HG02884 (cell line): ENCODE measurements around the gene ANKRD10.

Source experiments
- ATAC-seq: cut with Tn5 transposase; IDR thresholded peaks from one replicate; pipeline ENCODE4 v1.9.1; 2021; ENCODE audit warnings: mild to moderate bottlenecking, moderate library complexity; ENCODE audit not compliant: unreplicated experiment

Gene ANKRD10

DNA sequence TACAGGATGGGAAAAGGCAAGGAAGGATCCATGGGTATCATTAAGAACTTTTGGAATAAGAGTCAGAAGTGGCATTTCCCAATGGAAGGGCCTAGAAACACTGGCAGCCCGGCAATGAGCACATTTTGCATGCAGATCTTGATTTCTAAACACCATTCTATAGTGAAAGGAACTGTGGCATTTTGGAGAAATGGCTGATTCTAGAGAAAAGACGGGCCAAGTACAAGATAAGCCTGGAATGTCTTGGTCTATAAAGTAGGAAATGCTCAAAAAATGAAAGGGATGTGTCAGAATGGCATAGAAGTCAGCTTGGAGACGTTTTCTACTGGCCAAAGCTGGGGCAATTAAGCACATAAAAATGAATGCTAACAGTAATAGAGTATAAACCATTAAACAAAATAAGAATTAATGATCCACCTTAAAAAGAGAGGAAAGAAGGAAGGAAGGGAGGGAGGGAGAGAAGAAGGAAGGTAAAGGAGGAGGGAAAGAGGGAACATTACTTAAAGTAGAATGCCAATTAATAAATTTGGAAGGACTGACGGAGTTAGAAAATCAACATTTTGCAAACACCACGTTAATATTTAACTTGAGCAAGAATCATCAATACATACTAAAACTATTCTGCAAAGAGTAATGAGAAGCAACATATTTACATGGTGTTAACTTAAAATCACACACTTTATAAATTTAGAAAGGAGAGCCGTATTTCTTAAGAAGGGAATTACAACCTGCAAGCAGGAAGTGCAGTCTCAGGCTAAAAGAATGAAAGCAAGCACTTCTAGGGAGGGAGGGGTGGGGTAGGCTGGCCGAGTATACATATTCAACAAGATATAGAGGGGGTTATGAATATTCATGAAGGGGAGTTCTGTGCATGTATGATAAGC is 78.9 kb downstream of the ANKRD10 start:
- ATAC-seq = no peak

DNA sequence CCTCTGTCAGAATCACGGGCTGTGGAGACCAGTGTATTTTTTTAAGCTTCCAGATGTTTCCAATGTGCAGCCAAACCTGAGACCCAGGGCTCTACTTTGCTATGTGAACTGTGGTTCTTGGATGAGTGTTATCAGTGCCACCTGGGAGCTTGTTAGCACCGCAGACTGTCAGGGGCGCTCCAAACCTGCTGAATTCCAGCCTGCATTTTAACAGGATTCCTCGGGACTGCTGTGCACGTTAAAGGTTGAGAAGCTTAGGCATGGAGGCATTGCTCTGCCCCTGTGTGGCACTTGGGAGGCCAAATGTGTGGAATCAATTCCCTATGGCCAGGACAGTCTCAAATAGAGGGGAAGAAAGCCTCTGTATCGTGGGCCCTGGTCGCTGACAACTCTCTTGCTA is 80.3 kb downstream of the ANKRD10 start:
- ATAC-seq = no peak

DNA sequence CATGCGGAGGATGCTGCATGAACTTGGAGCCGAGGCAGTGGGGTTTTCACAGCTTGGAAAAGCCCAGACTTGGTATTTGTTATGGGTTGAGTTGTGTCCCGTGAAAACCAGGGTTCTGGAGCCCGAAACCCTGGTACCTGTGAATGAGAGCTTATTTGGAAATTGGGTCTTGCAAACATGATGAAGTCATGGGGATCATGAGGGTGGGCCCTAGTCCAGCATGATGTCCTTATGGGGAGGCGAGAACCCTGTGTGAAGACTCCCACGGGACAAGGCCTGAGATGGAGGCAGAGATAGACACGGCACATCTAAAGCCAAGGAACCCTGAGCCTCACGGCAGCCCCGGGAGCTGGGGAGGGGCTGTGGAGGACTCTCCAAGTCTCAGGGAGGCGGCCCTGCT is 82.3 kb downstream of the ANKRD10 start:
- ATAC-seq = no peak

DNA sequence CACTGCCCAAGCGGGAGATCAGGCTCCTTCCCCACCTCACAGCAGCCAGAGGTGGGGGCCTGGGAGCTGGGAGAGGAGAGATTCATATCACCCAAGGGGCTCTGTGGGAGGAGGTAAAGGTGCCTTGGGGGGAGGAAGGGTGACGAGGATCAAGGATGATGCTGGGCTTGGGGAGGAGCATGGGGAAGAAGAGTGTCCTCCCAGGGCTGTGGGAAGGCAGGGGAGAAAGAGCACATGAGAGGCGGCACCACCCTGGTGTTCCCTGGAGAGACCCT is 82.7 kb downstream of the ANKRD10 start:
- no peak for ATAC-seq

DNA sequence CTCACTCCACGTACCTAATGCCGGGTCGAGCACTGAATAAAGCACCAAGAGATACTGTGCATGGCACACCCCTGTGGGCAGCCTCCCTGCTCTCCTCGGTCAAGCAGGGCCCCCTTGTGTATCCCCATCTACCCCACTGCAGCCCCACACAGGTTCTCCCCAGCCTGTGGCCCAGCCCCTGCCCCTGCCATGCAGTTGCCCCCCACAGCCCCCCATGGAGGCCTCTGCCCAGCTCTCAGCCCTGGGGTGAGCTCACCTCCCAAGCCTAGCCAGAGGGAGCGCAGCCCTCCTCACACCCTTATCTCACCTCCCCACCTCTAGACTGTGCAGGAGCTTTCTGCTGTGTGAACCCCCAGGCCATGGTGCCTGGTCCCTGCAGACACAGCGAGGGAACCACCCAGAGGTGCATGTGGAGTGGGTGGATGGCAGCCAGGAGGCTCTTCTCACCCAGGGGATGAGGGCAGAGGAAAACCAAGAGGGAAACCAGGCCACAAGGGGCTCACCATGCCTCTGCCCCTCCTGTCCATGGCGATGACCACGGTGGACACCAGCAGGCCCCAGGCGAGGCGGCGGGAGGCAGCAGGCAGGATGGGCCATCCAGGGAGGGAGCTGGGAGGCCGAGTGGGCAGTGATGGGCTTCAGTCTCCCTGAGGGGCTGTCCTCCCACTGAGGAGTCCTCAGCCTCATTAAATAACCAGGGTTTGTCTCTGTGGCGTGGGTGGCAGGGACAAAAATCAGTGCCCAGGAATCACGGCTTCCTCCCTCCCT is 83.2 kb downstream of the ANKRD10 start:
- ATAC-seq = no peak

DNA sequence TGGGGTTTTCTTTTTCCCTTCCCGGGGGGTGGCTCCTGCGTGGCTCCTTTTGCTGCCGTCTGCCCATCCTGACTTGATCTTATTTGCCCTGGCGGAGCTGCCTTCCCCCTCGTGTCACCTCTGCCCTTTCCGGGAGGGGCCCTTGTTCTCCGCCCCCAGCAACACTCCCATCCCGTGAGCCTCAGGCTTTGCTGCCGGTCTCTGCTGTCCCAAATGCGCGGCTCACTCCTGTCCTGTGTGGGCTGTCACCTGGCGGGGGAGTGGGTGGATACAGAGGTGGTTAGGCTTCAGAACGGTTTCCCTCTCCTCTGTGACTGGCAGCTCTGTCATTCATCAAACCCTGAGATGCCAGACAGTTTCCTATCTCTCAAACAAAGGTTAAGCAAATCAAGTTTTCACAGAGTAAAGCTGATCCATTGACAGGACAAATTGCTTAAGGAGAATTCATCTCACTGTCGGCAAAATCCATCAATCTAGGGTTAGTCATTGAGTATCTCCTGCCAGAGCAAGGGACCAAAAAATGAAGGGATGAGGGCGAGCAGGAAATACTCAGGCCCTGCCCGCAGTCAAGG is 84.0 kb downstream of the ANKRD10 start:
- ATAC-seq = no peak

DNA sequence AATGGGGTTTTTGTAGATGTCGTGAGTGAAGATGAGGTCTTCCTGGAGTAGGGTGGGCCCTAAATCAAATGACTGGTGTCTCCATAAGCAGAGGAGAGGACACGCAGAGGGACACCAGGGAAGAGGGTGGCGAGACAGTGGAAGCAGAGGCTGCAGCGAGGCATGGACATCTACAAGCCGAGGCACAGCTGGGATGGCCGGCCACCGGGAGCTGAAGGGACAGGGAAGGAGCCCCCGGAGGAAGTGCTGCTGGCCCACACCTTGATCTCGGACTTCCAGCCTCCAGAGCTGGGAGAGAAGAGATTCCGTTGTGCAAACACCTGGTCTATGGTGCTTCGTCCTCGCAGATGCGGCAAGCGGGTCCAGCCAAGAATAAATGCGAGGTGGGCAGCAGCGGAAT is 84.5 kb downstream of the ANKRD10 start:
- no peak for ATAC-seq

DNA sequence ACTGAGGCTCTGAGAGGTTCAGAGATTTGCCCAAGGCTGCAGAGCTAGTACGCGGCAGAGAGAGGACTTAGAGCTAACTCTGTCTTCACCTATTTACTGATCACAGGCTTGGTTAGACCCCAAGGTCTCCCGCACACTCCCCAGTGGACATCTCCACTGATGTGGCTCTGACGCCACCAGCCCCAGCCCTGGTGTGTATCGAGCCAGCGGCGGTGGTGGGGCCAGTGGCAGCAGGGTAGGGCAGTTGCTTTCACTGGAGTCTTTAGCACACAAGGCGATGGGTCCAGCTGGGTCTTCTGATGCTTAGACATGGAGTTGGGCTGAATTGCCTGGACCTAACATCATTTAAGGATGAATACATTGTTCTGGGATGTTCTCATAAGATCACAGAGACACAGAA is 85.4 kb downstream of the ANKRD10 start:
- ATAC-seq = no peak

DNA sequence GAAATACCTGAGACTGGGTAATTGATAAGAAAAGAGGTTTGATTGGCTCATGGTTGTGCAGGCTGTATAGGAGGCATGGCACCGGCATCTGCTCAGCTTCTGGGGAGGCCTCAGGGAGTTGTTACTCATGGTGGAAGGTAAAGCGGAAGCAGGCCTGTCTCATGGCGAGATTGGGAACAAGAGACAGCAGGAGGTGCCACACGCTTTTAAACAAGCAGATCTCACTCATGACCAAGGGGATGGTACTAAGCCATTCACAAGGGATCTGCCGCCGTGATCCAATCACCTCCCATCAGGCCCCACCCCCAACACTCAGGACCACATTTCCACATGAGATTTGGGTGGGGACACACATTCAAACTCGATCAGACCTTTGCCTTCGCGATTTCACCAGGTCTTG is 86.2 kb downstream of the ANKRD10 start:
- ATAC-seq = no peak
